HepG2 (cell line): Measurements from ENCODE around the gene DNAJB2. TPM values are rescaled to one million over a fixed set of nuclear protein-coding genes. Genes with fewer than 3 reads are reported as not detected.

Experiments
- ARID4A ChIP-seq: sonication (generic); formaldehyde crosslinking; IDR thresholded peaks from 2 replicates; pipeline ENCODE4 v1.5.0; 2020; ENCODE audit warnings: mild to moderate bottlenecking, missing genetic modification reagents, borderline replicate concordance
- CHCHD3 ChIP-seq: sonication (generic); formaldehyde crosslinking; IDR thresholded peaks from 2 replicates; pipeline ENCODE4 v1.8.0; 2022; ENCODE audit warnings: mild to moderate bottlenecking, missing genetic modification reagents, moderate library complexity
- HMGXB3 ChIP-seq: sonication (generic); formaldehyde crosslinking; IDR thresholded peaks from 2 replicates; pipeline ENCODE4 v1.4.0; 2020; ENCODE audit warnings: missing genetic modification reagents, borderline replicate concordance
- SAFB2 ChIP-seq: sonication (generic); formaldehyde crosslinking; IDR thresholded peaks from 2 replicates; pipeline ENCODE4 v1.5.1; 2020; ENCODE audit warnings: missing genetic modification reagents, low read depth, mild to moderate bottlenecking, borderline replicate concordance
- SNAI1 ChIP-seq: sonication (generic); formaldehyde crosslinking; IDR thresholded peaks from 2 replicates; pipeline ENCODE4 v1.5.0; 2020; ENCODE audit warnings: mild to moderate bottlenecking, missing genetic modification reagents, borderline replicate concordance
- TCF12 ChIP-seq, 2 experiments: fragments of 450-650 bp in 1 of 2; sonication (generic) in 1 of 2; formaldehyde crosslinking in 1 of 2; IDR thresholded peaks; 2 replicates each; pipeline versions ENCODE4 v1.6.1 to v1.8.0; 2017 to 2022; ENCODE audit warnings: antibody characterized with exemption in 1 of 2, mild to moderate bottlenecking in 1 of 2, missing genetic modification reagents in 1 of 2, moderate library complexity in 1 of 2
- ZSCAN22 ChIP-seq: sonication (generic); formaldehyde crosslinking; IDR thresholded peaks from 2 replicates; pipeline ENCODE4 v1.4.0; 2020; ENCODE audit warnings: mild to moderate bottlenecking, missing genetic modification reagents
- polyA plus RNA-seq, 8 experiments: library from polyadenylated mRNA; depleted of rRNA in 3 of 8; stranded (reverse) in 7 of 8; unstranded in 1 of 8; fragments of >200 nt; fragmentation: Illumina TruSeq in 4 of 8; extraction: Trizol in 4 of 8; gene quantifications; 2 replicates each; pipeline versions ENCODE4 v1.2.1 to v1.2.3, GENCODE V29; 2011 to 2016; ENCODE audit warnings: low read depth in 4 of 8, missing spikeins in 1 of 8, mixed read lengths in 1 of 8; ENCODE audit not compliant: insufficient read depth in 1 of 8
- total RNA-seq, 5 experiments: library from RNA; depleted of rRNA; stranded (reverse); fragments of >200 nt; fragmentation: Illumina TruSeq; extraction: Trizol; gene quantifications; 2 replicates each; pipeline ENCODE4 v1.2.3, GENCODE V29; 2016; ENCODE audit warnings: low read depth in 1 of 5
- TF ChIP-seq, protein P1 (sequence below): sonication (generic); formaldehyde crosslinking; IDR thresholded peaks from 2 replicates; pipeline ENCODE4 v1.8.1; 2023; ENCODE audit warnings: mild to moderate bottlenecking, missing genetic modification reagents
- TF ChIP-seq, protein P2 (sequence below): sonication (generic); formaldehyde crosslinking; IDR thresholded peaks from 2 replicates; pipeline ENCODE4 v1.5.0; 2020; ENCODE audit warnings: missing genetic modification reagents, mild to moderate bottlenecking, borderline replicate concordance

Gene DNAJB2
- total and polyA plus RNA-seq, 2 of the 13 experiments (the other 11 are each of a cell fraction or from before 2014, with no cell fraction given): 21.3 to 31.1 TPM

DNA sequence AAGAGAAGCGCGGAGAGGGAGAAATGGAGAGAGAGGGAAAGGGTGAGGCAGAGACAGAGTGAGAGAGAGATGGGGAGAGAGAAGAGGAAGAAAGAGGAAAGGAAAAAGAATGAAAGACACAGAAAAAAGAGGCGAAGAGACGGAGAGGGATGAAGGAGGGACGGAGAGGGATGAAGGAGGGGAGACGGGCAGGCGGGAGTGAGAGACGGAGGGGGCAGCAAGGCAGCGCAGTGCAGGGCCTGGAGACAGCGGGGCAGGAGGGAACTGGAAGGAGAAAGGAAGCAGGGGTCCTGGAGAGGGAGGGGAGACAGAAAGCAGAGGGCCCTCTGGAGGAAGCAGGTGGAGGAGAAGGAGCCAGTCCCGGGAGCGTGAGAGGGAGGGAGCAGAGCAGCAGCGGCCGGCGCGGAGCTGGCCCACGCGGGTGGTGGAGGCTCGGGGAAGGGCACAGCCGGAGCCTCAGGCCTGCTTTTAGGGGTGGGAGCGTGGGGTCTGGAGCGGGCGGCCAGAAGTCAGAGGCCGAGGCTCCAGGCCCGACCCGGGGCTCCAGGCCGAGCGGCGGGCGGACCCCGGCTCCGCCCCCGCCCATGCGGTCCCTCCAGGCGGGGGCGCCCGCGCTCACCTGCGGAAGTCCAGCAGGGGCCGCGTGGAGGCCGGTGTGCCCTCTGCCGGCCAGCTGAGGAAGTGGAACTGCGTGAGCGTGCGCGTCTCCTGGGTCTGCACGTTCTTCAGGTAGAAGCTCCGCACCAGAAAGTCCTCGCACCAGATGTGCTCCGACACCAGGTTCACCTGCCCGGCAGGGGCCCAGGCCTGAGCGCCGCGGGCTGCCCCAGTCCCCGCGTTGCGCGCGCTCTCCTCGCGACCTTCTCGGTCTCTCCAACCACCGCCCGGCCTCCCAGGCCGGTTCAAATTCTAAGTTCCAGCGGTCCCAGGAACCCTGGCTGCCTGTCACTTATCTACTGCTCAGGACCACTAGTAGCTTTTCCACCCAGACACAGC is 15.5 kb downstream of the DNAJB2 start (continued):
- TF ChIP-seq CHCHD3 (CRISPR knock-in tag): 0 out of 2 replicates have a peak, but pooled peaks have one; percentile 24
- TF ChIP-seq, protein P1, sequence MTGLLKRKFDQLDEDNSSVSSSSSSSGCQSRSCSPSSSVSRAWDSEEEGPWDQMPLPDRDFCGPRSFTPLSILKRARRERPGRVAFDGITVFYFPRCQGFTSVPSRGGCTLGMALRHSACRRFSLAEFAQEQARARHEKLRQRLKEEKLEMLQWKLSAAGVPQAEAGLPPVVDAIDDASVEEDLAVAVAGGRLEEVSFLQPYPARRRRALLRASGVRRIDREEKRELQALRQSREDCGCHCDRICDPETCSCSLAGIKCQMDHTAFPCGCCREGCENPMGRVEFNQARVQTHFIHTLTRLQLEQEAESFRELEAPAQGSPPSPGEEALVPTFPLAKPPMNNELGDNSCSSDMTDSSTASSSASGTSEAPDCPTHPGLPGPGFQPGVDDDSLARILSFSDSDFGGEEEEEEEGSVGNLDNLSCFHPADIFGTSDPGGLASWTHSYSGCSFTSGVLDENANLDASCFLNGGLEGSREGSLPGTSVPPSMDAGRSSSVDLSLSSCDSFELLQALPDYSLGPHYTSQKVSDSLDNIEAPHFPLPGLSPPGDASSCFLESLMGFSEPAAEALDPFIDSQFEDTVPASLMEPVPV: no peak; the same call in 1 of the 2 replicates
- TF ChIP-seq ZSCAN22 (CRISPR knock-in tag): 0 out of 2 replicates have a peak, but pooled peaks have one; percentile 9
- peak; percentile 77; the same call in 1 of the 2 replicates for TF ChIP-seq HMGXB3 (CRISPR knock-in tag)
- TF ChIP-seq SAFB2 (CRISPR knock-in tag): peak; percentile 93
- no peak for TF ChIP-seq SNAI1 (CRISPR knock-in tag)
- TF ChIP-seq ARID4A (CRISPR knock-in tag): peak; percentile 94
- TF ChIP-seq, protein P2, sequence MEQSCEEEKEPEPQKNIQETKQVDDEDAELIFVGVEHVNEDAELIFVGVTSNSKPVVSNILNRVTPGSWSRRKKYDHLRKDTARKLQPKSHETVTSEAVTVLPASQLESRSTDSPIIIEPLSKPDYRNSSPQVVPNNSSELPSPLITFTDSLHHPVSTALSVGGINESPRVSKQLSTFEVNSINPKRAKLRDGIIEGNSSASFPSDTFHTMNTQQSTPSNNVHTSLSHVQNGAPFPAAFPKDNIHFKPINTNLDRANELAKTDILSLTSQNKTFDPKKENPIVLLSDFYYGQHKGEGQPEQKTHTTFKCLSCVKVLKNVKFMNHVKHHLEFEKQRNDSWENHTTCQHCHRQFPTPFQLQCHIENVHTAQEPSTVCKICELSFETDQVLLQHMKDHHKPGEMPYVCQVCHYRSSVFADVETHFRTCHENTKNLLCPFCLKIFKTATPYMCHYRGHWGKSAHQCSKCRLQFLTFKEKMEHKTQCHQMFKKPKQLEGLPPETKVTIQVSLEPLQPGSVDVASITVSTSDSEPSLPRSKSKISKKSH (CRISPR knock-in tag): no peak
- no peak for TF ChIP-seq TCF12 (IDR thresholded peaks at IDR 0.05)
- TF ChIP-seq TCF12 (CRISPR knock-in tag; IDR thresholded peaks at IDR 0.05): peak; percentile 83; the same call in 1 of the 2 replicates
